Large intestine (tissue), 3 donors: Measurements from ENCODE around the gene ZIC4. TPM values are rescaled to one million over a fixed set of nuclear protein-coding genes. Genes with fewer than 3 reads are reported as not detected.

Experiments
- DNase-seq, 2 donors: peaks; one replicate each; pipeline versions ENCODE4 v3.0.0 to v3.0.0-alpha.2; 2013
- H3K27ac ChIP-seq: one replicate; pipeline ENCODE4 v1.5.1; 2013; ENCODE audit warnings: low read length
- H3K27me3 ChIP-seq: 2 replicates; pipeline ENCODE4 v1.6.1; 2013; ENCODE audit warnings: low read length; ENCODE audit not compliant: control insufficient read depth, insufficient read depth
- H3K36me3 ChIP-seq: 2 replicates; pipeline ENCODE4 v1.6.1; 2013; ENCODE audit warnings: low read length; ENCODE audit not compliant: control insufficient read depth, insufficient read depth
- H3K4me1 ChIP-seq: one replicate; pipeline ENCODE4 v1.6.1; 2013; ENCODE audit warnings: low read length; ENCODE audit not compliant: control insufficient read depth, insufficient read depth
- H3K4me3 ChIP-seq: one replicate; pipeline ENCODE4 v1.5.1; 2013; ENCODE audit warnings: low read length
- H3K9me3 ChIP-seq: one replicate; pipeline ENCODE4 v1.6.1; 2013; ENCODE audit warnings: mild to moderate bottlenecking, low read depth, low read length, moderate library complexity; ENCODE audit not compliant: control insufficient read depth
- WGBS: methylation state at CpG from one replicate; pipeline ENCODE4 v1.1.5; 2013; ENCODE audit warnings: low lambda C conversion rate; ENCODE audit not compliant: insufficient coverage; 5-methylcytosine and 5-hydroxymethylcytosine counted together
- polyA plus RNA-seq: library from polyadenylated mRNA; unstranded; fragments of 120-200 nt; gene quantifications from one replicate; pipeline ENCODE4 v1.2.1, GENCODE V29; 2013

The ZIC4 gene
- polyA plus RNA-seq, 1 donor: not detected

- no CpG with 5 or more reads among the region's 29 CpGs for WGBS
- DNase-seq: no peak
- Histone ChIP-seq H3K4me1 (no peaks in the 10 kb centered on the region), H3K27me3 (peaks cover 87% of the 10 kb centered on the region), H3K27ac (no peak overlapping the region), H3K9me3 (peaks cover 3% of the 10 kb centered on the region), H3K36me3 (no peaks in the 10 kb centered on the region), H3K4me3 (no peak overlapping the region)
Observed at GRCh38 chr3:147356909-147357900, 49.1 kb downstream of the ZIC4 start.

GRCh38 chr3:147356145-147356908 is 50.0 kb downstream of the ZIC4 start:
- no peak overlapping the region for H3K4me3 ChIP-seq
- peaks cover 80% of the 10 kb centered on the region for H3K27me3 ChIP-seq
- no peaks in the 10 kb centered on the region for H3K36me3 ChIP-seq
- H3K4me1 ChIP-seq: no peaks in the 10 kb centered on the region
- H3K9me3 ChIP-seq: peaks cover 3% of the 10 kb centered on the region
- no peak for DNase-seq
- 0% methylated on average over 1 of the region's 26 CpGs for whole genome bisulfite sequencing
- H3K27ac ChIP-seq: no peak overlapping the region

GRCh38 chr3:147355753-147356090 is 50.6 kb downstream of the ZIC4 start:
- no peak for DNase-seq
- WGBS: no CpG with 5 or more reads among the region's 4 CpGs
- Histone ChIP-seq H3K4me1 (no peaks in the 10 kb centered on the region), H3K27ac (no peak overlapping the region), H3K27me3 (peaks cover 75% of the 10 kb centered on the region), H3K4me3 (no peak overlapping the region), H3K9me3 (peaks cover 3% of the 10 kb centered on the region), H3K36me3 (no peaks in the 10 kb centered on the region)

GRCh38 chr3:147355084-147355752 is 51.1 kb downstream of the ZIC4 start:
- Histone ChIP-seq H3K27ac (no peak overlapping the region), H3K9me3 (peaks cover 3% of the 10 kb centered on the region), H3K27me3 (peaks cover 71% of the 10 kb centered on the region), H3K4me3 (no peak overlapping the region), H3K36me3 (no peaks in the 10 kb centered on the region), H3K4me1 (no peaks in the 10 kb centered on the region)
- WGBS: 0% methylated on average over 3 of the region's 18 CpGs
- DNase-seq: no peak

- whole genome bisulfite sequencing: no CpG with 5 or more reads among the region's 19 CpGs
- Histone ChIP-seq H3K27me3 (peaks cover 66% of the 10 kb centered on the region), H3K4me3 (no peak overlapping the region), H3K9me3 (peaks cover 3% of the 10 kb centered on the region), H3K27ac (no peak overlapping the region), H3K36me3 (no peaks in the 10 kb centered on the region), H3K4me1 (no peaks in the 10 kb centered on the region)
- no peak for DNase-seq
Observed at GRCh38 chr3:147354623-147355022, 51.7 kb downstream of the ZIC4 start.

GRCh38 chr3:147351301-147351700 is 55.0 kb downstream of the ZIC4 start:
- Histone ChIP-seq H3K9me3 (peaks cover 3% of the 10 kb centered on the region), H3K4me1 (no peaks in the 10 kb centered on the region), H3K36me3 (no peaks in the 10 kb centered on the region), H3K27me3 (peaks cover 33% of the 10 kb centered on the region), H3K4me3 (no peak overlapping the region), H3K27ac (no peak overlapping the region)
- WGBS: no CpG with 5 or more reads among the region's 2 CpGs
- DNase-seq: no peak

- Histone ChIP-seq H3K36me3 (no peaks in the 10 kb centered on the region), H3K4me3 (no peak overlapping the region), H3K27ac (no peak overlapping the region), H3K9me3 (no peaks in the 10 kb centered on the region), H3K4me1 (no peaks in the 10 kb centered on the region), H3K27me3 (peaks cover 12% of the 10 kb centered on the region)
- no CpG with 5 or more reads among the region's 1 CpG for WGBS
- no peak for DNase-seq
Observed at GRCh38 chr3:147348976-147349375, 57.4 kb downstream of the ZIC4 start.

GRCh38 chr3:147343926-147344325 is 62.4 kb downstream of the ZIC4 start:
- Histone ChIP-seq H3K9me3 (no peaks in the 10 kb centered on the region), H3K36me3 (no peaks in the 10 kb centered on the region), H3K27ac (no peak overlapping the region), H3K4me1 (no peaks in the 10 kb centered on the region), H3K27me3 (peaks cover 3% of the 10 kb centered on the region), H3K4me3 (no peak overlapping the region)
- no peak for DNase-seq
- WGBS: no CpG with 5 or more reads among the region's 1 CpG

- no peaks in the 10 kb centered on the region for H3K9me3 ChIP-seq
- no peaks in the 10 kb centered on the region for H3K36me3 ChIP-seq
- H3K27ac ChIP-seq: no peak overlapping the region
- H3K4me3 ChIP-seq: no peak overlapping the region
- no peak for DNase-seq
- no peaks in the 10 kb centered on the region for H3K4me1 ChIP-seq
- WGBS: no CpG with 5 or more reads among the region's 2 CpGs
- H3K27me3 ChIP-seq: peaks cover 3% of the 10 kb centered on the region
Observed at GRCh38 chr3:147341727-147342126, 64.6 kb downstream of the ZIC4 start.

GRCh38 chr3:147336543-147337278 is 69.6 kb downstream of the ZIC4 start:
- WGBS: 0% methylated on average over 1 of the region's 4 CpGs
- Histone ChIP-seq H3K9me3 (no peaks in the 10 kb centered on the region), H3K27me3 (peaks cover under 1% of the 10 kb centered on the region), H3K36me3 (no peaks in the 10 kb centered on the region), H3K27ac (no peak overlapping the region), H3K4me3 (no peak overlapping the region), H3K4me1 (no peaks in the 10 kb centered on the region)
- no peak for DNase-seq
